ENCODE data around the gene PCDHGB2.
"Not testable (repeated sequence)": the region's sequence is repeated elsewhere in the genome, so short reads cannot be mapped to it uniquely, and the experiment has no call there.

The PCDHGB2 gene

GRCh38 chr5:141374627-141375026, 14.8 kb downstream of the PCDHGB2 start:
- in situ Hi-C loops (cut with MboI; ENCODE audit: low pct_unique_long_range_greater_than_20kb, low sequenced_read_pairs, unreplicated experiment) = no loop called here

DNA sequence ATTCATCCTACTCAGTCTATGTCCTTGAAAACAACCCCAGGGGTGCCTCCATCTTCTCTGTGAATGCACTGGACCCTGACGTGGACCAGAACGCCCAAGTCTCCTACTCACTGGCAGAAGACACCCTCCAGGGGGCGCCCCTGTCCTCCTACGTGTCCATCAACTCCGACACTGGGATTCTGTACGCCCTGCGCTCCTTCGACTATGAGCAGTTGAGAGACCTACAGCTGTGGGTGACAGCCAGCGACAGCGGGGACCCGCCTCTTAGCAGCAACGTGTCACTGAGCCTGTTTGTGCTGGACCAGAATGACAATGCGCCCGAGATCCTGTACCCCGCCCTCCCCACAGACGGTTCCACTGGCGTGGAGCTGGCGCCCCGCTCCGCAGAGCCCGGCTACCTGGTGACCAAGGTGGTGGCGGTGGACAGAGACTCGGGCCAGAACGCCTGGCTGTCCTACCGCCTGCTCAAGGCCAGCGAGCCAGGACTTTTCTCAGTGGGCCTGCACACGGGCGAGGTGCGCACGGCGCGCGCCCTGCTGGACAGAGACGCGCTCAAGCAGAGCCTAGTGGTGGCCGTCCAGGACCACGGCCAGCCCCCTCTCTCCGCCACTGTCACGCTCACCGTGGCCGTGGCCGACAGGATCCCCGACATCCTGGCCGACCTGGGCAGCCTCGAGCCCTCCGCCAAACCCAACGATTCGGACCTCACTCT, 15.8 kb downstream of the PCDHGB2 start:
- DNase-seq (ENCODE audit: low spot score); in situ Hi-C loops (cut with MboI; ENCODE audit: low pct_unique_long_range_greater_than_20kb, low sequenced_read_pairs, unreplicated experiment): not testable (repeated sequence)

More at GRCh38 chr5:141374627-141375026, 14.8 kb downstream of the PCDHGB2 start:
- TF ChIP-seq, protein P1, sequence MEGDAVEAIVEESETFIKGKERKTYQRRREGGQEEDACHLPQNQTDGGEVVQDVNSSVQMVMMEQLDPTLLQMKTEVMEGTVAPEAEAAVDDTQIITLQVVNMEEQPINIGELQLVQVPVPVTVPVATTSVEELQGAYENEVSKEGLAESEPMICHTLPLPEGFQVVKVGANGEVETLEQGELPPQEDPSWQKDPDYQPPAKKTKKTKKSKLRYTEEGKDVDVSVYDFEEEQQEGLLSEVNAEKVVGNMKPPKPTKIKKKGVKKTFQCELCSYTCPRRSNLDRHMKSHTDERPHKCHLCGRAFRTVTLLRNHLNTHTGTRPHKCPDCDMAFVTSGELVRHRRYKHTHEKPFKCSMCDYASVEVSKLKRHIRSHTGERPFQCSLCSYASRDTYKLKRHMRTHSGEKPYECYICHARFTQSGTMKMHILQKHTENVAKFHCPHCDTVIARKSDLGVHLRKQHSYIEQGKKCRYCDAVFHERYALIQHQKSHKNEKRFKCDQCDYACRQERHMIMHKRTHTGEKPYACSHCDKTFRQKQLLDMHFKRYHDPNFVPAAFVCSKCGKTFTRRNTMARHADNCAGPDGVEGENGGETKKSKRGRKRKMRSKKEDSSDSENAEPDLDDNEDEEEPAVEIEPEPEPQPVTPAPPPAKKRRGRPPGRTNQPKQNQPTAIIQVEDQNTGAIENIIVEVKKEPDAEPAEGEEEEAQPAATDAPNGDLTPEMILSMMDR (IDR thresholded peaks at IDR 0.05; ENCODE audit: extremely low read depth, insufficient read depth, missing control alignments) = no peak
- DNase-seq (ENCODE audit: low spot score) = no peak

GRCh38 chr5:141382469-141383294, 22.9 kb downstream of the PCDHGB2 start, which contains the start of gene PCDHGA7:
Gene PCDHGA7, plus strand, starts transcription at chr5:141382742. Its CDS starts 158 bp downstream, at chr5:141382900.
- DNase-seq (ENCODE audit: low spot score) = no peak
- in situ Hi-C loops (cut with MboI; ENCODE audit: low pct_unique_long_range_greater_than_20kb, low sequenced_read_pairs, unreplicated experiment) = no loop called here
- TF ChIP-seq, protein P1 (IDR thresholded peaks at IDR 0.05; ENCODE audit: extremely low read depth, insufficient read depth, missing control alignments) = peak; percentile 37

DNA sequence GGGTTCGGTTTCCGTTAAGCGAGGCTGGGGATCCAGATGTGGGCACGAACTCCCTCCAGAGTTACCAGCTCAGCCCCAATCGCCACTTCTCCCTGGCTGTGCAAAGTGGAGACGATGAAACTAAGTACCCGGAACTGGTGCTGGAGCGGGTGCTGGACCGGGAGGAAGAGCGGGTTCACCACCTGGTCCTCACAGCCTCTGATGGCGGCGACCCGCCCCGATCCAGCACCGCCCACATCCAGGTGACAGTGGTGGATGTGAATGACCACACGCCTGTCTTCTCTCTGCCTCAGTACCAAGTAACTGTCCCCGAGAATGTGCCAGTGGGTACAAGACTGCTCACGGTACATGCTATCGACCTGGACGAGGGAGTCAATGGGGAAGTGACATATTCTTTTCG, 23.6 kb downstream of the PCDHGB2 start:
- TF ChIP-seq, protein P1 (IDR thresholded peaks at IDR 0.05; ENCODE audit: extremely low read depth, insufficient read depth, missing control alignments) = no peak
- in situ Hi-C loops (cut with MboI; ENCODE audit: low pct_unique_long_range_greater_than_20kb, low sequenced_read_pairs, unreplicated experiment) = no loop called here
- no peak for DNase-seq (ENCODE audit: low spot score)

DNA sequence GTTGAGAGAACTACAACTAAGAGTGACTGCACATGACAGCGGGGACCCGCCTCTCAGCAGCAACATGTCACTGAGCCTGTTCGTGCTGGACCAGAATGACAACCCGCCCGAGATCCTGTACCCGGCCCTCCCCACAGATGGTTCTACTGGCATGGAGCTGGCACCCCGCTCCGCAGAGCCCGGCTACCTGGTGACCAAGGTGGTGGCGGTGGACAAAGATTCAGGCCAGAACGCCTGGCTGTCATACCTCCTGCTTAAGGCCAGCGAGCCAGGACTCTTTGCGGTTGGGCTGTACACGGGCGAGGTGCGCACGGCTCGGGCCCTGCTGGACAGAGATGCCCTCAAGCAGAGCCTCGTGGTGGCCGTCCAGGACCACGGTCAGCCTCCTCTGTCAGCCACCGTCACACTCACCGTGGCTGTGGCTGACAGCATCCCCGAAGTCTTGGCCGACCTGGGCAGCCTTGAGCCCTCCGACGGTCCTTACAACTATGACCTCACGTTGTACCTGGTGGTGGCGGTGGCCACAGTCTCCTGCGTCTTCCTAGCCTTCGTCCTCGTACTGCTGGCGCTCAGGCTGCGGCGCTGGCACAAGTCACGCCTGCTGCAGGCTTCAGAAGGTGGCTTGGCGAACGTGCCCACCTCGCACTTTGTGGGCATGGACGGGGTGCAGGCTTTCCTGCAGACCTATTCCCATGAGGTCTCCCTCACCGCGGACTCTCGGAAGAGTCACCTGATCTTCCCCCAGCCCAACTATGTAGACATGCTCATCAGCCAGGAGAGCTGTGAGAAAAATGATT, 24.9 kb downstream of the PCDHGB2 start:
- in situ Hi-C loops (cut with MboI; ENCODE audit: low pct_unique_long_range_greater_than_20kb, low sequenced_read_pairs, unreplicated experiment) = no loop called here
- DNase-seq (ENCODE audit: low spot score) = no peak
- TF ChIP-seq, protein P1 (IDR thresholded peaks at IDR 0.05; ENCODE audit: extremely low read depth, insufficient read depth, missing control alignments) = no peak

GRCh38 chr5:141387557-141388311, 27.9 kb downstream of the PCDHGB2 start, which contains the start of gene PCDHGB4:
Gene PCDHGB4, plus strand, starts transcription at chr5:141387698. Its CDS starts 187 bp downstream, at chr5:141387885.
- in situ Hi-C loops (cut with MboI; ENCODE audit: low pct_unique_long_range_greater_than_20kb, low sequenced_read_pairs, unreplicated experiment) = not testable (repeated sequence)
- TF ChIP-seq, protein P1 (IDR thresholded peaks at IDR 0.05; ENCODE audit: extremely low read depth, insufficient read depth, missing control alignments) = peak; percentile 76
- peak; percentile 59 for DNase-seq (ENCODE audit: low spot score)

Data from GM13977 (cell line).